H1 (cell line): Measurements from ENCODE around the gene KATNBL1. TPM values are rescaled to one million over a fixed set of nuclear protein-coding genes. Genes with fewer than 3 reads are reported as not detected.

Source experiments
- CTCF ChIA-PET: fragments of 300-600 bp; sonication (Branson Sonifier 250); formaldehyde crosslinking; loops from one replicate; lab custom pipeline; 2021; ENCODE audit not compliant: partially characterized antibody; lab: Charles Lee
- POLR2A ChIA-PET: fragments of 300-600 bp; sonication (Branson Sonifier 250); formaldehyde crosslinking; loops from one replicate; lab custom pipeline; 2021; ENCODE audit warnings: inconsistent platforms; ENCODE audit not compliant: partially characterized antibody; lab: Charles Lee
- DNase-seq, 2 experiments: peaks; one replicate each; pipeline versions ENCODE4 v3.0.0 to v3.0.0-alpha.2; 2010 to 2022; ENCODE audit warnings: low spot score in 2 of 2, low read depth in 1 of 2, mixed read lengths in 1 of 2
- FAIRE-seq: peaks from 2 replicates; lab custom pipeline; 2011; peaks lifted over from hg19 to GRCh38; lab: Jason Lieb, UNC
- H2AFZ ChIP-seq: 2 replicates; pipeline ENCODE4 v1.8.1; 2012; ENCODE audit warnings: low read length, inconsistent platforms
- H2AK5ac ChIP-seq: 2 replicates; pipeline ENCODE4 v1.6.1; 2013; ENCODE audit warnings: low read depth, low read length
- H2BK120ac ChIP-seq: replicated peaks from 2 replicates; pipeline ENCODE3; 2013; ENCODE audit warnings: low read depth, low read length, inconsistent platforms
- H2BK12ac ChIP-seq: 2 replicates; pipeline ENCODE4 v1.6.1; 2013; ENCODE audit warnings: low read depth, low read length
- H2BK15ac ChIP-seq: 2 replicates; pipeline ENCODE4 v1.6.1; 2013; ENCODE audit warnings: low read length
- H2BK20ac ChIP-seq: 2 replicates; pipeline ENCODE4 v1.6.1; 2013; ENCODE audit warnings: low read length
- H2BK5ac ChIP-seq: 2 replicates; pipeline ENCODE4 v1.6.1; 2013; ENCODE audit warnings: low read depth, low read length
- H3K14ac ChIP-seq: 2 replicates; pipeline ENCODE4 v1.6.1; 2013; ENCODE audit warnings: inconsistent platforms; ENCODE audit not compliant: insufficient read length
- H3K18ac ChIP-seq: 2 replicates; pipeline ENCODE4 v1.6.1; 2013; ENCODE audit warnings: low read length; ENCODE audit errors: extremely low read depth
- H3K23ac ChIP-seq: 2 replicates; pipeline ENCODE4 v1.6.1; 2013; ENCODE audit warnings: inconsistent platforms; ENCODE audit not compliant: insufficient read length
- H3K23me2 ChIP-seq: 2 replicates; pipeline ENCODE4 v1.6.1; 2013; ENCODE audit warnings: low read depth, low read length
- H3K27ac ChIP-seq: 2 replicates; pipeline ENCODE4 v1.6.1; 2011; ENCODE audit warnings: low read depth, low read length, inconsistent platforms
- H3K27me3 ChIP-seq, 4 experiments: replicated peaks in 1 of 4; 1 replicate in 1 of 4; 2 replicates in 3 of 4; pipeline versions ENCODE4 v1.6.1 to v1.8.1; 2011 to 2013; ENCODE audit warnings: low read length in 3 of 4, mild to moderate bottlenecking in 3 of 4, inconsistent platforms in 2 of 4, mixed read lengths in 2 of 4, moderate library complexity in 1 of 4; ENCODE audit not compliant: control insufficient read depth in 3 of 4, insufficient read depth in 3 of 4; ENCODE audit errors: extremely low read depth in 1 of 4
- H3K36me3 ChIP-seq, 4 experiments: 2 replicates each; pipeline versions ENCODE4 v1.6.1 to v1.8.1; 2011 to 2013; ENCODE audit warnings: mild to moderate bottlenecking in 4 of 4, low read length in 3 of 4, moderate library complexity in 2 of 4, control low read depth in 1 of 4, inconsistent platforms in 1 of 4; ENCODE audit not compliant: insufficient read depth in 4 of 4, control insufficient read depth in 2 of 4
- H3K4ac ChIP-seq: replicated peaks from 2 replicates; pipeline ENCODE3; 2013; ENCODE audit warnings: low read length, low read depth, mixed read lengths, inconsistent platforms; ENCODE audit not compliant: insufficient read length
- H3K4me1 ChIP-seq, 4 experiments: replicated peaks in 1 of 4; 1 replicate in 1 of 4; 2 replicates in 3 of 4; pipeline versions ENCODE4 v1.6.1 to v1.8.1; 2011 to 2013; ENCODE audit warnings: low read length in 3 of 4, inconsistent platforms in 2 of 4, mixed read lengths in 1 of 4; ENCODE audit not compliant: insufficient read depth in 4 of 4, control insufficient read depth in 3 of 4
- H3K4me2 ChIP-seq, 2 experiments: 2 replicates each; pipeline versions ENCODE4 v1.6.1 to v1.8.1; 2011 to 2013; ENCODE audit warnings: low read depth in 2 of 2, low read length in 2 of 2, control low read depth in 1 of 2, inconsistent platforms in 1 of 2, mild to moderate bottlenecking in 1 of 2; ENCODE audit not compliant: insufficient read depth in 1 of 2
- H3K4me3 ChIP-seq, 4 experiments: fragments of 200-600, 300-600 bp in 1 of 4; sonication (generic), shearing (Covaris generic), sonication (Bioruptor Twin) in 1 of 4; 2 replicates each; pipeline versions ENCODE4 v1.5.1 to v1.8.1; 2011 to 2016; ENCODE audit warnings: low read length in 4 of 4, low read depth in 3 of 4, control low read depth in 2 of 4, inconsistent platforms in 2 of 4, mild to moderate bottlenecking in 2 of 4, mixed read lengths in 1 of 4, moderate library complexity in 1 of 4; ENCODE audit not compliant: insufficient read depth in 2 of 4; ENCODE audit errors: extremely low read depth in 1 of 4
- H3K56ac ChIP-seq: replicated peaks from 2 replicates; pipeline ENCODE3; 2013; ENCODE audit warnings: low read depth, mild to moderate bottlenecking, mixed read lengths, low read length, inconsistent platforms; ENCODE audit not compliant: insufficient read length
- H3K79me1 ChIP-seq: 2 replicates; pipeline ENCODE4 v1.6.1; 2013; ENCODE audit warnings: low read depth, low read length, control low read depth
- H3K79me2 ChIP-seq, 2 experiments: 2 replicates each; pipeline versions ENCODE4 v1.6.1 to v1.8.1; 2012 to 2013; ENCODE audit warnings: low read length in 2 of 2, mild to moderate bottlenecking in 2 of 2, inconsistent platforms in 1 of 2; ENCODE audit not compliant: insufficient read depth in 2 of 2, control insufficient read depth in 1 of 2
- H3K9ac ChIP-seq, 4 experiments: replicated peaks in 1 of 4; 1 replicate in 1 of 4; 2 replicates in 3 of 4; pipeline versions ENCODE4 v1.6.1 to v1.8.1; 2011 to 2013; ENCODE audit warnings: low read depth in 3 of 4, low read length in 3 of 4, control low read depth in 2 of 4, mild to moderate bottlenecking in 2 of 4, moderate library complexity in 2 of 4, inconsistent platforms in 1 of 4; ENCODE audit errors: extremely low read depth in 1 of 4
- H3K9me3 ChIP-seq, 2 experiments: 2 replicates each; pipeline versions ENCODE4 v1.6.1 to v1.8.1; 2012 to 2013; ENCODE audit warnings: mild to moderate bottlenecking in 2 of 2, moderate library complexity in 2 of 2, control low read depth in 1 of 2, inconsistent platforms in 1 of 2, low read depth in 1 of 2, low read length in 1 of 2, mixed read lengths in 1 of 2; ENCODE audit not compliant: insufficient read depth in 2 of 2
- H4K20me1 ChIP-seq, 2 experiments: replicated peaks in 1 of 2; 2 replicates each; pipeline versions ENCODE3 to v1.8.1; 2011 to 2013; ENCODE audit warnings: inconsistent platforms in 2 of 2, low read length in 2 of 2, mild to moderate bottlenecking in 1 of 2; ENCODE audit not compliant: insufficient read depth in 2 of 2, control insufficient read depth in 1 of 2
- H4K5ac ChIP-seq: 2 replicates; pipeline ENCODE4 v1.6.1; 2013; ENCODE audit warnings: low read length, low read depth, mixed read lengths, inconsistent platforms; ENCODE audit not compliant: insufficient read length
- H4K8ac ChIP-seq: 2 replicates; pipeline ENCODE4 v1.8.0; 2013; ENCODE audit warnings: mild to moderate bottlenecking, moderate library complexity, low read length, inconsistent platforms; ENCODE audit not compliant: insufficient read depth; ENCODE audit errors: extremely low read depth
- H4K91ac ChIP-seq: replicated peaks from 2 replicates; pipeline ENCODE3; 2013; ENCODE audit warnings: low read length, mixed read lengths, inconsistent platforms; ENCODE audit not compliant: insufficient read length
- CHD2 ChIP-seq: IDR thresholded peaks from 2 replicates; pipeline ENCODE4 v1.6.1; 2012; ENCODE audit warnings: low read length, improper control_type of control experiment
- FOSL1 ChIP-seq: IDR thresholded peaks from 2 replicates; pipeline ENCODE4 v1.6.1; 2011; ENCODE audit warnings: mild to moderate bottlenecking, low read depth, low read length, moderate library complexity; ENCODE audit not compliant: insufficient read depth
- NRF1 ChIP-seq: IDR thresholded peaks from 2 replicates; pipeline ENCODE4 v1.6.1; 2011; ENCODE audit warnings: mild to moderate bottlenecking, low read depth, low read length, improper control_type of control experiment
- RAD21 ChIP-seq, 2 experiments: IDR thresholded peaks in 1 of 2; conservative IDR thresholded peaks in 1 of 2; 2 replicates each; pipeline ENCODE4 v1.6.1; 2011; ENCODE audit warnings: low read depth in 2 of 2, low read length in 2 of 2, improper control_type of control experiment in 1 of 2, inconsistent platforms in 1 of 2, mild to moderate bottlenecking in 1 of 2, moderate library complexity in 1 of 2
- RFX5 ChIP-seq: IDR thresholded peaks from 2 replicates; pipeline ENCODE4 v1.6.1; 2011; ENCODE audit warnings: low read depth, low read length, improper control_type of control experiment, borderline replicate concordance
- SRF ChIP-seq: IDR thresholded peaks from 2 replicates; pipeline ENCODE4 v1.6.1; 2011; ENCODE audit warnings: mild to moderate bottlenecking, low read depth, low read length, moderate library complexity
- USF2 ChIP-seq: IDR thresholded peaks from 2 replicates; pipeline ENCODE4 v1.6.1; 2011; ENCODE audit warnings: low read length, improper control_type of control experiment
- WGBS, 2 experiments: shearing (Covaris generic) in 1 of 2; methylation state at CpG; one replicate each; pipeline versions ENCODE4 v1.1.6 to v1.1.7; 2013 to 2015; ENCODE audit warnings: low lambda C conversion rate in 2 of 2, mixed read lengths in 2 of 2, inconsistent platforms in 1 of 2, low coverage in 1 of 2, missing lambda C conversion rate in 1 of 2; ENCODE audit not compliant: insufficient replicate concordance in 2 of 2, insufficient coverage in 1 of 2, insufficient read length in 1 of 2; ENCODE audit errors: extremely low coverage in 1 of 2, missing lambda C conversion rate in 1 of 2; 5-methylcytosine and 5-hydroxymethylcytosine counted together
- polyA plus RNA-seq, 7 experiments: library from polyadenylated mRNA; depleted of rRNA in 3 of 7; stranded (reverse) in 5 of 7; unstranded in 2 of 7; fragments of >200 nt in 5 of 7; fragments of 200-250 nt in 2 of 7; gene quantifications; 1 replicate in 5 of 7; 2 replicates in 1 of 7; 4 replicates in 1 of 7; pipeline versions ENCODE4 v1.2.1 to v1.2.3, GENCODE V29; 2011 to 2013; ENCODE audit warnings: missing spikeins in 2 of 7, mixed read lengths in 2 of 7
- total RNA-seq: library from RNA; stranded (reverse); fragmentation: NEBNext Ultra II Directional; extraction: Animal tissue kit (Norgen Biotek cat#: 25700); gene quantifications from 2 replicates; pipeline ENCODE4 v1.2.1, GENCODE V29; 2021

Gene KATNBL1
- total and polyA plus RNA-seq, 2 of the 8 experiments (the other 6 are each of a cell fraction or from before 2014, with no cell fraction given) = 14.2 to 51.4 TPM

- POLR2A ChIA-PET = no interaction called here
- H3K36me3 ChIP-seq = peaks cover 0 to 35% (median 5%) of the 10 kb centered on the region in 4 experiments; a peak in 6 of 8 replicates
- no peak overlapping the region for H3K14ac ChIP-seq
- H3K4me1 ChIP-seq = peaks cover 0 to 6% (median under 1%) of the 10 kb centered on the region in 4 experiments; a peak in 4 of 7 replicates
- H2BK20ac ChIP-seq = no peak overlapping the region
- H3K9ac ChIP-seq = no peak overlapping the region
- 89% methylated on average over 7 of the region's 7 CpGs; no CpG with 5 or more reads in 1 of the 2 experiments for WGBS, 2 experiments
- H2BK15ac ChIP-seq = no peak overlapping the region
- no peaks in the 10 kb centered on the region for H4K20me1 ChIP-seq
- no peaks in the 10 kb centered on the region for H3K27me3 ChIP-seq
- FAIRE-seq (no peak), DNase-seq (no peak)
- no peak overlapping the region for H3K56ac ChIP-seq
- H2BK12ac ChIP-seq = no peak overlapping the region
- H3K23ac ChIP-seq = no peak overlapping the region
- no peak overlapping the region for H2AK5ac ChIP-seq
- H4K91ac ChIP-seq = no peak overlapping the region
- CTCF ChIA-PET = interaction anchor here (1.3 to 3.9 kb wide), 4 partner anchors 10 to 46 kb away, joined by 3 to 21 read pairs (median 6); no protein-coding TSS in a partner anchor
- no peaks in the 10 kb centered on the region; the same call in 1 of the 2 replicates for H3K23me2 ChIP-seq
- no peak overlapping the region for H3K4ac ChIP-seq
- H3K18ac ChIP-seq = no peak overlapping the region
- H2BK120ac ChIP-seq = no peak overlapping the region
- no peaks in the 10 kb centered on the region for H3K79me2 ChIP-seq
- no peak overlapping the region for H2AFZ ChIP-seq
- no peak overlapping the region for H3K4me2 ChIP-seq
- H3K79me1 ChIP-seq = no peaks in the 10 kb centered on the region
- no peak overlapping the region for H4K8ac ChIP-seq
- no peak overlapping the region for H4K5ac ChIP-seq
- H2BK5ac ChIP-seq = no peak overlapping the region
- no peak overlapping the region for H3K27ac ChIP-seq
- TF ChIP-seq FOSL1 (no peak), CHD2 (no peak), USF2 (no peak), NRF1 (no peak), SRF (no peak), RAD21 (IDR thresholded peaks at IDR 0.05 in 1 of 2, conservative IDR thresholded peaks at IDR 0.05 in 1 of 2; ENCODE audit: low read depth in 2 of 2, low read length in 2 of 2) (no peak), RFX5 (peak; percentile 83)
- TF ChIP-seq, all 59 proteins: peak for 1
- Histone ChIP-seq H3K4me3 (no peak overlapping the region), H3K9me3 (no peaks in the 10 kb centered on the region)
Measured at GRCh38 chr15:34155859-34156258, 54.0 kb downstream of the KATNBL1 start.
